PFSK-1 (cell line): Measurements from ENCODE around the gene HDAC4.

ENCODE experiments used
- FOXP2 ChIP-seq: optimal IDR thresholded peaks from 2 replicates; pipeline ENCODE3; 2011; ENCODE audit warnings: borderline replicate concordance, control low read depth, inconsistent platforms; ENCODE audit not compliant: insufficient read depth; ENCODE audit errors: extremely low read length, extremely low read depth
- POLR2AphosphoS5 ChIP-seq: IDR thresholded peaks from 2 replicates; pipeline ENCODE4 v1.6.1; 2012; ENCODE audit warnings: low read depth, mild to moderate bottlenecking, control low read depth, low read length, moderate library complexity
- SIN3A ChIP-seq: IDR thresholded peaks from 2 replicates; pipeline ENCODE4 v1.6.1; 2012; ENCODE audit warnings: mild to moderate bottlenecking, low read length, moderate library complexity, borderline replicate concordance; ENCODE audit not compliant: insufficient read depth
- TAF1 ChIP-seq: IDR thresholded peaks from 2 replicates; pipeline ENCODE4 v1.6.1; 2012; ENCODE audit warnings: low read length, control low read depth, borderline replicate concordance; ENCODE audit not compliant: insufficient read depth
- TF ChIP-seq, protein P1 (sequence below), 2 experiments: IDR thresholded peaks; 2 replicates each; pipeline versions ENCODE4 v1.6.1 to v1.8.0; 2011 to 2012; ENCODE audit warnings: low read depth in 2 of 2, low read length in 2 of 2, control low read depth in 1 of 2, inconsistent platforms in 1 of 2, mild to moderate bottlenecking in 1 of 2, moderate library complexity in 1 of 2; ENCODE audit not compliant: insufficient read depth in 1 of 2

Gene HDAC4

GRCh38 chr2:239054921-239055320 lies 345.9 kb downstream of the HDAC4 start:
- TF ChIP-seq, protein P1, sequence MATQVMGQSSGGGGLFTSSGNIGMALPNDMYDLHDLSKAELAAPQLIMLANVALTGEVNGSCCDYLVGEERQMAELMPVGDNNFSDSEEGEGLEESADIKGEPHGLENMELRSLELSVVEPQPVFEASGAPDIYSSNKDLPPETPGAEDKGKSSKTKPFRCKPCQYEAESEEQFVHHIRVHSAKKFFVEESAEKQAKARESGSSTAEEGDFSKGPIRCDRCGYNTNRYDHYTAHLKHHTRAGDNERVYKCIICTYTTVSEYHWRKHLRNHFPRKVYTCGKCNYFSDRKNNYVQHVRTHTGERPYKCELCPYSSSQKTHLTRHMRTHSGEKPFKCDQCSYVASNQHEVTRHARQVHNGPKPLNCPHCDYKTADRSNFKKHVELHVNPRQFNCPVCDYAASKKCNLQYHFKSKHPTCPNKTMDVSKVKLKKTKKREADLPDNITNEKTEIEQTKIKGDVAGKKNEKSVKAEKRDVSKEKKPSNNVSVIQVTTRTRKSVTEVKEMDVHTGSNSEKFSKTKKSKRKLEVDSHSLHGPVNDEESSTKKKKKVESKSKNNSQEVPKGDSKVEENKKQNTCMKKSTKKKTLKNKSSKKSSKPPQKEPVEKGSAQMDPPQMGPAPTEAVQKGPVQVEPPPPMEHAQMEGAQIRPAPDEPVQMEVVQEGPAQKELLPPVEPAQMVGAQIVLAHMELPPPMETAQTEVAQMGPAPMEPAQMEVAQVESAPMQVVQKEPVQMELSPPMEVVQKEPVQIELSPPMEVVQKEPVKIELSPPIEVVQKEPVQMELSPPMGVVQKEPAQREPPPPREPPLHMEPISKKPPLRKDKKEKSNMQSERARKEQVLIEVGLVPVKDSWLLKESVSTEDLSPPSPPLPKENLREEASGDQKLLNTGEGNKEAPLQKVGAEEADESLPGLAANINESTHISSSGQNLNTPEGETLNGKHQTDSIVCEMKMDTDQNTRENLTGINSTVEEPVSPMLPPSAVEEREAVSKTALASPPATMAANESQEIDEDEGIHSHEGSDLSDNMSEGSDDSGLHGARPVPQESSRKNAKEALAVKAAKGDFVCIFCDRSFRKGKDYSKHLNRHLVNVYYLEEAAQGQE (IDR thresholded peaks at IDR 0.05; ENCODE audit: insufficient read depth in 1 of 2, low read depth in 2 of 2, low read length in 2 of 2), result no peak
- TF ChIP-seq POLR2AphosphoS5 (no peak), SIN3A (no peak), TAF1 (no peak), FOXP2 (no peak)

DNA sequence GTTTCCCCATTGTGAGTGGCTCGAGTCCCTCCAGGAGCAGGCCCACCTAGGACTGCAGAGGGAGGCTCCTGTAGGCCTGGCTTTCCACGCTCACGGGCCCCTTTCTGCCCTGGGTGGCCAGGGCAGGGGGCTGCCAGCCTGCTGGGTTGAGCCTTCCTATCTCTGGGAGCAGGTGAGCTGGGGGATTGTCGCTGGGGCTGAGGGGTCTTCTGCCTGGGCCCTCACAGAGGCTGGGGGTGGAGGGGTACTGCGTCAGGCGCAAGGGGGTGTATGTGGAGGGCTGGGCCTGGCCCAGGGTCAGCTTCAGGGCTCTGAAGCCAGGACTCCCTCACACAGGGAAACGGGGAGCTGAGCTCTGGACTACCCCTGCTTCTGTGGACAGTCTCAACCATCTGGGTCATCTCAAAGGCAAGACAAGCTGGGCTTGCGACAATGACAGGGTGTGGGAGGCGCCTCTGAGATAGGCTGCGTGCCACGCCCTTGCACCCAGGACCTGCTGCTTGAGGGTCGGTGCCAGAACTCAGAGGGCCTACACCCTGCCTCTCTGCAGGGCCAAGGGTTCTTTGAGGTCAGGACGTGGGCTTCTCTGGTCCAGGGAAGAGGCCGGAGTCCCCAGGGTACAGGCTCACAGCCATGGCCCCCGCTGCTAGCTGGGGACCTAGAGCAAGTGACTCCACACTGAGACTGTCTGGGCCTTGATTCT lies 346.9 kb downstream of the HDAC4 start:
- TF ChIP-seq SIN3A, result no peak
- TF ChIP-seq TAF1, result no peak
- no peak for TF ChIP-seq POLR2AphosphoS5
- TF ChIP-seq, protein P1 (IDR thresholded peaks at IDR 0.05; ENCODE audit: insufficient read depth in 1 of 2, low read depth in 2 of 2, low read length in 2 of 2), result no peak
- no peak for TF ChIP-seq FOXP2

- TF ChIP-seq FOXP2 (no peak), TAF1 (no peak), SIN3A (no peak), POLR2AphosphoS5 (no peak)
- TF ChIP-seq, protein P1 (IDR thresholded peaks at IDR 0.05; ENCODE audit: insufficient read depth in 1 of 2, low read depth in 2 of 2, low read length in 2 of 2), result no peak
Observed at GRCh38 chr2:239052798-239053665, 347.8 kb downstream of the HDAC4 start.

DNA sequence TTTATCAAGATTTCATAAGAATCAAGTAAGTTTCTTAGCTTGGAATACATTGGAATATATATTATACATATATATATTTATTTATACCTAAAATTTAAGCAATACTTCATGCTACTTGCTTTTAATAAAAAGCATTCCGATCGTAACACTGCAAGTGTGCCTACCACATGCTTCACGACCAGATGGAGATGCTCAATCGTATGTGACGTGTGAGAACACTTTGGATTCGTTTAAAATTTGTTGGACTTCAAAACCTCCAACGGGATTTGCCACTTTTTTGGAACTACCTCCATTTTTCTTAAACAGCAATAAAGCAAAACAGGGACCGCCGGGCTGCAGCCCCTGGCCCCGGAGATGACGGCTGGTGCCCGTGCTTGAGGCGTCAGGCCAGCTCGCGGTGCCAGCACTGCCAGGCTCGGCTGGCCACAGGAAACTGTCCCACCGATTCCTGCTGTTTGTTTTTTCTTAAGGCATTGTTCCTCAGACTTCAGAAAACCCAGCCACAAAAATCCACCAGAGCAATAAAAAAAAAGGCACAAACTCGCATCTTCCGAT lies 348.9 kb downstream of the HDAC4 start:
- TF ChIP-seq, protein P1 (IDR thresholded peaks at IDR 0.05; ENCODE audit: insufficient read depth in 1 of 2, low read depth in 2 of 2, low read length in 2 of 2), result no peak
- TF ChIP-seq FOXP2 (no peak), SIN3A (no peak), POLR2AphosphoS5 (no peak), TAF1 (no peak)
